HG03280 (cell line): ENCODE results near the gene SLC35B2.

Experiments
- ATAC-seq: cut with Tn5 transposase; IDR thresholded peaks from one replicate; pipeline ENCODE4 v1.9.1; 2021; ENCODE audit warnings: mild to moderate bottlenecking, moderate library complexity; ENCODE audit not compliant: unreplicated experiment

SLC35B2 gene

DNA sequence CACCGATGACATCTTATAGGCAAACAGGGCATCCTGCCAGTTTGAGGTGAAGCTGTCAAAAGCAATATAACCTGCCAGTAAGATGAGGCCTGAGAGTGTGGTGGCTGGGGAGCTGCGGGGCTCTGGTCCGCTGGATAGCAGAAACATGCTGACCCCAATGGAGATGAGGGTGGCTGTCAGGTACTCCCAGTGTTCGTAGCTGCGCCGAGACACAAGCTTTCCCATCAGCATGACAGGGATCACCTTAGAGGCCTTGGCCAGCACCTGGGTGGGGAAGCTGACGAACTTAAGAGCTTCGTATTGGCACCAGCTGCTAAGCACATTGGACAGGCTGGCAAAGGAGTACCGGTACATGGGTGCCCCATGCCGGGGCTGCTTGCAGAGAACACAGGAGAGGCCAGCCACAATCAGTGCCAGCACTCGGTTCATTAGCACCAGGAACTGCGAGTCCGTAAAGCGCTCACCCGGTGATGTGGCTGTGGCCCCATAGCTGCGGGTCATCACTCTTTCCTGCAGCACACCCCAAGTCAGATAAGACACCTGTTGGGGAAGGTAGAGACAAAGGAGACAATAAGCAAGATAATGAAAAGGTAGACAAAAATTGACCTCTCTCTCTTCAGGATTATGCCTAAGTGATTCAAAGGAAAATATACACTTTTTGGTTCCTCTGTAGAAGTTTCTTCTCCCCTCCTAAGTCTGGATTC is 2.1 kb downstream of the SLC35B2 start:
- no peak for ATAC-seq

DNA sequence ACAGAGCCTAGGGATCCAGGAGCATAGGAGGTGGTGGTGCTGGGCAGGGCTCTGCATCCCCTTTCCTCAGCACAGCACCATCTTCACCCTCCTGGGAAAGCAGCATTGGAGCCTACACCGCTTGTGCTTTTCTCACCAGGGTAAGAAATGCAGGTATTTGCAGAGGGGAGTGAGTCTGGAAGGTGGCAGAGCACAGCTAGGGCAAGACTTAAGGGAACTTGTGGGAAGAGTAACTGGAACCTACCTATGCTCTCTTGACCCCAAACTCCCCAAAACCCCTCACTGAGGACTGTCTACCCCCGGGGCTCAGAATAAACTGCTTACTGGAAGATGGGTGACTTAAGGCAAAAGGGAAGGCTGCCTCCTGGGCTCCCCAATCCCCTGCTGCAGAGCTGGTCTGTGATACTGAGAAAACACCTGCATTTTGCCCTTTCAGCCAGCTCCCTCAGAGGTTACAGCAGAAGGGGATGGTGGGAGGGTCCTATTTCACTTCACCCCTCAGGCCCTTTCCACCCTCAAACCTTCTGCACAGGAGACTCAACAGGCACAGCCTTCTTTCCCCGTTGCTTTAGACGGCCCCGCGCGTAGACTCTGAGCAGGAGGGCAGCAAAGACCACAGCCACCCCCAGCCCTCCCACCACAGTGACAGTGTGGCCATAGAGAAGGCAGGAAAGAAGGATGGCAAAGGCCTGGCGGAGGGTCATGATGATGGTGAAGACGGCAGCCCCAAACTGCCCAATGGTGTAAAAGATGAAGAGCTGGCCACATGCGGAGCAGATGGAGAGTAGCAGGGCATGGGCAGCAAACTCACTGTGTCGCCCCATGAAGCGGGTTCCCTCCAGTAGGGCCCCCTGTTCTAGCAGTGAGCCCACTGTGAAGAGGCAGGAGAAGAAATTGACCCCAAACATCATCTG is 2.9 kb downstream of the SLC35B2 start:
- ATAC-seq, result no peak

DNA sequence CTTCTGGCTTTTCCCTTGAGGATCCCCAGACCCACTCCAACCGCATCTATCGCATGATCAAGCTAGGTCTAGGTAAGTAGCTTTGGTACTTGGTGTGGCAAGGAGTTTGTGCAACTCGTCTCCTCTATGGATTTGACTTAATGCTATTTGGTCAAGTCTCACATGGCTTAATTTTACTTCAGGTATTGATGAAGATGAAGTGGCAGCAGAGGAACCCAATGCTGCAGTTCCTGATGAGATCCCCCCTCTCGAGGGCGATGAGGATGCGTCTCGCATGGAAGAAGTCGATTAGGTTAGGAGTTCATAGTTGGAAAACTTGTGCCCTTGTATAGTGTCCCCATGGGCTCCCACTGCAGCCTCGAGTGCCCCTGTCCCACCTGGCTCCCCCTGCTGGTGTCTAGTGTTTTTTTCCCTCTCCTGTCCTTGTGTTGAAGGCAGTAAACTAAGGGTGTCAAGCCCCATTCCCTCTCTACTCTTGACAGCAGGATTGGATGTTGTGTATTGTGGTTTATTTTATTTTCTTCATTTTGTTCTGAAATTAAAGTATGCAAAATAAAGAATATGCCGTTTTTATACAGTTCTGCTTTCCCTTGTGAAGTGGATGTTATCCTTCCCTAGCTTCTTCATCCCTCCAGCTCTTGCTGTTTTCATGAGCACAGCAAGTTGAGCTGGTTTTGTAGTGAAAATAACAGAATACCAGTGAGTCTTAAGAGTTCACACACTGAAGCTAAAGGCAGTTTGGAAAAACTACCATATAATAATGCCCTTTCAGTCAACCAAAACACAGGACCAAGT is 3.8 kb downstream of the SLC35B2 start:
- ATAC-seq, result no peak

GRCh38 chr6:44251576-44252524 is 5.5 kb downstream of the SLC35B2 start:
- ATAC-seq, result no peak

DNA sequence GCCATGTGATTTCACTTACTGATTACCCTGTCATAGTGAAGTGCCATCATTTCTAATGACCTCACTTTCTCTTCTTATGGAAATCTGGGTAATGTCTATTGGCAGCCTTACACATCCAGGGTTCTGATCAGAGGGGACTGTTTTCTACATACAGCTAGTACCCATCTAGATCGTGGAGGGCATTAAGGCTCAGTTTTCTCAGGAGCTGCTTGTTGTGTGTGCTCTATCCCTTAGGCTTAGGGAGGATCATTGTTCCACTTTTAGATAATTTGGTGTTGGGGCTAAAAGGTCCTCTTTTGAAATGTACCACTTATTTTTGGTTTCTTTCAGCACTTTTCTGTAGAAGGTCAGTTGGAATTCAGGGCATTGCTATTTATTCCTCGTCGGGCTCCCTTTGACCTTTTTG is 6.6 kb downstream of the SLC35B2 start:
- ATAC-seq, result no peak

DNA sequence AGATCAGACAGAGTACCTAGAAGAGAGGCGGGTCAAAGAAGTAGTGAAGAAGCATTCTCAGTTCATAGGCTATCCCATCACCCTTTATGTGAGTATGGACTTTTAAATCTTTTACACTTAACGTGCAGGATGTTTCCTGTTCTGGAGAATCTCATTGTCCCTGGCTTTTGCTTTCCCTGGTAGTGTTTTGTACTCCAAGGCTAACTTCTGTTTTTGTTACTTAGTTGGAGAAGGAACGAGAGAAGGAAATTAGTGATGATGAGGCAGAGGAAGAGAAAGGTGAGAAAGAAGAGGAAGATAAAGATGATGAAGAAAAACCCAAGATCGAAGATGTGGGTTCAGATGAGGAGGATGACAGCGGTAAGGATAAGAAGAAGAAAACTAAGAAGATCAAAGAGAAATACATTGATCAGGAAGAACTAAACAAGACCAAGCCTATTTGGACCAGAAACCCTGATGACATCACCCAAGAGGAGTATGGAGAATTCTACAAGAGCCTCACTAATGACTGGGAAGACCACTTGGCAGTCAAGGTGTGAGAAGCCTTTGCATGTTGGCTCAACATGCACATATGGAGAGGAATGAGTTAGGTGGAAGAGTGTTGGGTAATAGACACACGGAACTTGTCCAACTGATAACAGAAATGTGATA is 7.1 kb downstream of the SLC35B2 start:
- no peak for ATAC-seq

GRCh38 chr6:44249082-44249748 is 8.1 kb downstream of the SLC35B2 start:
- ATAC-seq, result no peak

DNA sequence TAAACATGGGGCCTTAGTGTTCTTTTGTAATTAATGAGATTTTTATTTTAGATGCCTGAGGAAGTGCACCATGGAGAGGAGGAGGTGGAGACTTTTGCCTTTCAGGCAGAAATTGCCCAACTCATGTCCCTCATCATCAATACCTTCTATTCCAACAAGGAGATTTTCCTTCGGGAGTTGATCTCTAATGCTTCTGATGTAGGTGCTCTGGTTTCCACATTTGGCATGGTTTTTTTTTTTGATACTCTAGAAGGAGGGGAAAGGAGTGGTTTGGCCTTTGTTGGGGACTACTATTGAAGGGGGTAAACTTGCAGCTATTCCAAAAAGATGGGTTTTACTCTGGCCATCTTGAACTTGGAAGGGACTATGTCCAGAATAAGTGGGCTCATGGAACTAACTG is 8.7 kb downstream of the SLC35B2 start:
- ATAC-seq, result no peak

- ATAC-seq, result peak; percentile 38
Measured at GRCh38 chr6:44247338-44248302, 9.7 kb downstream of the SLC35B2 start.

GRCh38 chr6:44246663-44247337 is 10.5 kb downstream of the SLC35B2 start, which contains the start of gene HSP90AB1:
Gene HSP90AB1, plus strand, starts transcription at chr6:44247101. Its CDS starts 1,529 bp downstream, at chr6:44248630.
- ATAC-seq, result peak; percentile 60

DNA sequence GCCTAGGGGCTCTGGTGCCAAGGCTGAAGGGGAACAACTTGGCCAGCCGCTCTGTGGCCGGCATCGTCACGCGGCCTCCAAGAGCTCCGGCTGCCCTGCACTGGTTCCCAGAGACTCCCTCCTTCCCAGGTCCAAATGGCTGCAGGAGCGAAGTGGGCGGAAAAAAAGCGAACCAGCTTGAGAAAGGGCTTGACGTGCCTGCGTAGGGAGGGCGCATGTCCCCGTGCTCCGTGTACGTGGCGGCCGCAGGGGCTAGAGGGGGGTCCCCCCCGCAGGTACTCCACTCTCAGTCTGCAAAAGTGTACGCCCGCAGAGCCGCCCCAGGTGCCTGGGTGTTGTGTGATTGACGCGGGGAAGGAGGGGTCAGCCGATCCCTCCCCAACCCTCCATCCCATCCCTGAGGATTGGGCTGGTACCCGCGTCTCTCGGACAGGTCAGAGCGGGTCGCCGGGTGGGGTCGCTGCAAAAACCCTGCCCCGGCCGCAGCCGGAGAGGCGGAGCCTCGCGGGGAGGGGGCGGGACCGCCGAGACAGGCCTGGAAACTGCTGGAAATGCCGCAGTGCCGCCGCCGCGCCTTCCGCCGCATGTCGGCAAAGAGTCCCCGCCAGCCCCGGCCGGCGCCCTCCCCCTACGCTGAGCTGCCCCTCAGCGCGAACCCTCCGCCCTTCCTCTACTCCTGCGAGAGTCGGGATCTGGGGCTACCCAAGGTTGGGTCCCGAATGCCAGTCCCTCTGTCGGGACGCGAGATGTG is 11.2 kb downstream of the SLC35B2 start:
- ATAC-seq, result peak; percentile 46

DNA sequence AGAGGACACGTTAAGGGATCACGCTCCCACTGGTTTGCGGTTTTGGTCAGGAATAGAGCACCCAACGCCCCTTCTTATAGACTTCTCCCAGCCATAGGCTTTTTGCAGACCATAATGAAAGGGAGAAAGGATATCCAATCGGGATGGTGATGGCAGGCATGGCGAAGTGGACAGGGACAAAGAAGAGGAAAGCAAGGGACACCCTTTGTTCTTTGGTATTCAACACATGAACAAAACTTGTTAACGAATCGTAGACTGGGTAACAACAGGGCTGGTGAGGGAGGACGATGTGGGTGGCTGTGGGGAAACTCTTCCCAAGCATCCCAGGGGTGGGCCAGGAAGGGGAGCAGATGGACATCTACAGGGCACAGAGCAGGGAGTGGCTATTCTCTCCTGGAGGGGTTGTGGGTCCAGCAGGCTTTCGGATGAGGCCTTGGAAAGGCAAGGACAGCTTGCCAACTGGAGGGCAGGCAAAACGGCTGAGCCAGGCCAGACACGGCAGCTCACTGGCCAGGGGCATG is 11.9 kb downstream of the SLC35B2 start:
- ATAC-seq, result no peak

DNA sequence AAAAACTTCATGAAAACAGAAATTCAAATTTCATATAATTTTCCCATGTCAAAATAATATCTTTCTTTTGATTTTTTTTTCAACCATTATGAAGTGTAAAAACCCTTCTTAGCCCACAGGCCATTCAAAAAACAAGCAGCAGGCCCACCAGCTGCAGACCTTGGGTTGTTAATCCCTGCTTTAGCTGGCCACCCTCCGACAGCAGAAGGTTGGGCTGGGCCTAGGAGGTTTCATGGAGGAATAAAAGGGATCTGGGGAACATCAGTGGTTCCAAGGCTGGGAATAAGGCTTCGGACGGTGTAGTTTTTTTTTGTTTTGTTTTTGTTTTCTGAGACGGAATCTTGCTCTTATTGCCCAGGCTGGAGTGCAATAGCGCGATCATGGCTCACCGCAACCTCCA is 14.0 kb downstream of the SLC35B2 start:
- ATAC-seq, result no peak

DNA sequence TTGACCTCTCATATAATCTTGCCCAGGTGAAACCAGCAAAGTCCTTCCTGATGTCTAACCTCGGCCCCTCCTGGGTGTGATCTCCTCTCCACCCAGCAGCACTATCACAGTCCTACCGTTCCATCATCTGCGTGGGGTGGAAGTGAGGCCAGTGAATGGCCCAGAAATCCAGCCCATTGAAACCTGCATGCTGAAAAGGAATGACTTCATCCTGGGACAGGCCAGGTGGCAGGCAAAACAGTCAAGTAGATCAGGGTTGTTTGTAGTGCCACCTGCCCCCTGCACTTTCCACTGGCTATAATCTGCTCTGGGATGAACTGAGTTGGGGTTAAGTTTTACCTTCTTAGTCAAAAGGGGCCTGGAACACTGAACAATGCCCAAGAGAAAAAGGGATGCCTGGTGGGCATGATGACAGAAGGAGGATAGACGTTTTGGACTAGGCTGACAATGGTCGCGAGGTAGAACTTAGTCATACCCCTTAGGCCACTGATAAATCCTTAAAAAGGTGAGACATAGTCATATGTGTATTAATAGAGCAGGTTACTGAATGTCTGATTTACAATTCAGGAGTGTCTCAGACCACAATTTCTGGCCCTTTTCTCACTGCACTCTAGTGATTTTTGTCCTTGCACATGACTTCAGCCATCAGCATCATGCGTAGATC is 18.5 kb downstream of the SLC35B2 start:
- ATAC-seq, result no peak

DNA sequence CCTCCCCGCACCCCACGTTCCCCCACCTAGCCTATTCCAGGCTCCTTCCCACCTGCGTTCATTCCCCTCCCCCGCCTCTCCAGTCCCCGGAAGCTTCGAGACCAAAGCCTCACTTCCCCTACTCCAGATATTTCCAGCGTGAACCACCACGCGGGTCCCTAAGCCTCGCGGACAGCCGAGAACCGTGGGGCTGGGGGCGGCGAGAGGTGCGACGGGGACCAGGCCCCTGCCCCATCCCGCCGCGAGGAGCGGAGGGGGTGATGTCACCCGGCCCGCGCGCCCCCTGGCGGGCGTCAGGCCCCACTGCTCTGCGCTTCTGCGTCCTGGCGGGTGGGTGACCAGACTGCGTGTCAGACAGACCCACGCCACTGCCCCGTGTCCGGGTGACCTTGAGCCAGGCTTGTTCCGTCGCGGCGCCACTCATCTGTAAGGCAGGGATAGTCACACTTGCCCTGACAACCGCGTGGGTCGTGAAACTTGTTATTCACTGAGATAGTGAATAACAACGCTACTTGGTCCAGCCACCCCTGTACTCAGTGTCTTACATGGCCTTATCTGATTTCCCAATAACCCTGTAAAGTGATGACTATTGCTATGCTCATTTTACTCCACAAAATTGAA is 19.4 kb downstream of the SLC35B2 start:
- ATAC-seq, result peak; percentile 79
